Measurements from ENCODE around the gene CNDP1.

- TF ChIP-seq POLR2A (IDR thresholded peaks at IDR 0.05; ENCODE audit: low read depth, low read length) (no peak), TAF1 (IDR thresholded peaks at IDR 0.05; ENCODE audit: low read depth, low read length) (no peak), SPI1 (IDR thresholded peaks at IDR 0.05; ENCODE audit: low read depth, low read length) (no peak), POLR2AphosphoS5 (IDR thresholded peaks at IDR 0.05; ENCODE audit: low read depth, low read length) (no peak)
Measured at GRCh38 chr18:74574916-74575315, 40.6 kb downstream of the CNDP1 start.
